GM23338 (cell line): ENCODE data around the gene UBE2K. TPM values are rescaled to one million over a fixed set of nuclear protein-coding genes. Genes with fewer than 3 reads are reported as not detected.

Source experiments
- ATAC-seq: fragments of 200-7000 bp; cut with Tn5 transposase; 3 replicates; pipeline ENCODE4 v1.9.1; 2020
- DNase-seq: peaks from one replicate; pipeline ENCODE4 v3.0.0-alpha.2; 2015; ENCODE audit warnings: low spot score
- H2AFZ ChIP-seq: fragments of 200-600 bp; sonication (generic); 2 replicates; pipeline ENCODE4 v1.8.0; 2016; ENCODE audit warnings: antibody characterized with exemption, mild to moderate bottlenecking, moderate library complexity
- H3F3A ChIP-seq: fragments of 200-600 bp; sonication (generic); replicated peaks from 2 replicates; pipeline ENCODE4 v1.8.0; 2017; ENCODE audit warnings: antibody characterized with exemption, mixed run types, low read depth
- H3K27ac ChIP-seq: fragments of 200-600 bp; sonication (generic); 2 replicates; pipeline ENCODE4 v1.6.1; 2016; ENCODE audit warnings: low read depth
- H3K27me3 ChIP-seq: fragments of 200-600 bp; sonication (generic); 2 replicates; pipeline ENCODE4 v1.8.0; 2016; ENCODE audit warnings: mild to moderate bottlenecking, mixed run types, moderate library complexity; ENCODE audit not compliant: insufficient read depth
- H3K36me3 ChIP-seq: fragments of 200-600 bp; sonication (generic); 2 replicates; pipeline ENCODE4 v1.8.0; 2016; ENCODE audit warnings: mild to moderate bottlenecking; ENCODE audit not compliant: insufficient read depth
- H3K4me1 ChIP-seq: fragments of 200-600 bp; sonication (generic); 2 replicates; pipeline ENCODE4 v1.8.0; 2016; ENCODE audit warnings: mild to moderate bottlenecking, moderate library complexity; ENCODE audit not compliant: insufficient read depth
- H3K4me2 ChIP-seq: fragments of 200-600 bp; sonication (generic); 2 replicates; pipeline ENCODE4 v1.7.1; 2017; ENCODE audit warnings: mixed run types
- H3K4me3 ChIP-seq: fragments of 200-600 bp; sonication (generic); 2 replicates; pipeline ENCODE4 v1.6.1; 2016; ENCODE audit warnings: mixed run types
- H3K79me2 ChIP-seq: fragments of 200-600 bp; sonication (generic); replicated peaks from 2 replicates; pipeline ENCODE4 v1.8.0; 2017; ENCODE audit warnings: mild to moderate bottlenecking; ENCODE audit not compliant: insufficient read depth
- H3K9me2 ChIP-seq: fragments of 200-600 bp; sonication (generic); 2 replicates; pipeline ENCODE4 v1.8.0; 2017; ENCODE audit not compliant: insufficient read depth
- H4K20me1 ChIP-seq: fragments of 200-600 bp; sonication (generic); replicated peaks from 2 replicates; pipeline ENCODE4 v1.8.0; 2017; ENCODE audit warnings: mild to moderate bottlenecking; ENCODE audit not compliant: insufficient read depth
- H3K27ac Mint-ChIP-seq: 2 replicates; pipeline ENCODE4 v1.8.0; 2020; ENCODE audit warnings: inconsistent platforms, mild to moderate bottlenecking, moderate library complexity, mixed read lengths
- H3K27me3 Mint-ChIP-seq: 3 replicates; pipeline ENCODE4 v1.8.0; 2022; ENCODE audit warnings: low read depth, mild to moderate bottlenecking, moderate library complexity, mixed read lengths, inconsistent platforms; ENCODE audit not compliant: insufficient read depth, poor library complexity
- H3K36me3 Mint-ChIP-seq: 3 replicates; pipeline ENCODE4 v1.8.0; 2021; ENCODE audit warnings: low read depth, mild to moderate bottlenecking, inconsistent platforms, moderate library complexity, mixed read lengths
- H3K4me1 Mint-ChIP-seq: 3 replicates; pipeline ENCODE4 v1.8.0; 2020; ENCODE audit warnings: mild to moderate bottlenecking, inconsistent platforms, mixed read lengths
- H3K4me3 Mint-ChIP-seq: 3 replicates; pipeline ENCODE4 v1.8.0; 2021; ENCODE audit warnings: moderate library complexity, mild to moderate bottlenecking, inconsistent platforms, mixed read lengths
- H3K9me3 Mint-ChIP-seq: 3 replicates; pipeline ENCODE4 v1.8.0; 2020; ENCODE audit warnings: moderate library complexity, mild to moderate bottlenecking, inconsistent platforms, mixed read lengths
- CREB1 ChIP-seq: fragments of 250-450 bp; sonication (Bioruptor Pico); IDR thresholded peaks from 2 replicates; pipeline ENCODE4 v1.5.0; 2020; ENCODE audit warnings: low read depth, mild to moderate bottlenecking, moderate library complexity
- ETS1 ChIP-seq: IDR thresholded peaks from 2 replicates; pipeline ENCODE4 v1.6.1; 2016; ENCODE audit warnings: antibody characterized with exemption
- EZH2phosphoT487 ChIP-seq: fragments of 200-600 bp; sonication (generic); IDR thresholded peaks from one replicate; pipeline ENCODE4 v1.8.1; 2018; ENCODE audit warnings: antibody characterized with exemption; ENCODE audit not compliant: unreplicated experiment
- JUNB ChIP-seq: IDR thresholded peaks from one replicate; pipeline ENCODE4 v1.6.1; 2016; ENCODE audit warnings: antibody characterized with exemption; ENCODE audit not compliant: unreplicated experiment
- NANOG ChIP-seq: IDR thresholded peaks from 2 replicates; pipeline ENCODE4 v1.6.1; 2016; ENCODE audit warnings: antibody characterized with exemption, borderline replicate concordance
- POLR2AphosphoS5 ChIP-seq: IDR thresholded peaks from 2 replicates; pipeline ENCODE4 v1.6.1; 2016; ENCODE audit warnings: antibody characterized with exemption, low read depth
- STAT1 ChIP-seq: IDR thresholded peaks from one replicate; pipeline ENCODE4 v1.6.1; 2016; ENCODE audit warnings: antibody characterized with exemption; ENCODE audit not compliant: unreplicated experiment
- ZNF114 ChIP-seq: fragments of 250-450 bp; sonication (Bioruptor Pico); IDR thresholded peaks from 2 replicates; pipeline ENCODE4 v1.5.0; 2020; ENCODE audit warnings: mild to moderate bottlenecking, moderate library complexity
- polyA plus RNA-seq: library from polyadenylated mRNA; unstranded; fragments of >200 nt; fragmentation: Nextera tagmentation; extraction: Ambion mirVana; gene quantifications from 2 replicates; pipeline ENCODE4 v1.2.1, GENCODE V29; 2016
- total RNA-seq: library from RNA; depleted of rRNA; stranded (reverse); fragments of >200 nt; shearing (Covaris generic); gene quantifications from 2 replicates; pipeline ENCODE4 v1.2.3, GENCODE V29; 2014
- TF ChIP-seq, protein P1 (sequence below): fragments of 250-450 bp; sonication (Bioruptor Pico); IDR thresholded peaks from 2 replicates; pipeline ENCODE4 v1.5.0; 2020; ENCODE audit warnings: mild to moderate bottlenecking, moderate library complexity

The UBE2K gene
- total and polyA plus RNA-seq, 2 experiments from 2014 or later = 97.7 to 207 TPM

DNA sequence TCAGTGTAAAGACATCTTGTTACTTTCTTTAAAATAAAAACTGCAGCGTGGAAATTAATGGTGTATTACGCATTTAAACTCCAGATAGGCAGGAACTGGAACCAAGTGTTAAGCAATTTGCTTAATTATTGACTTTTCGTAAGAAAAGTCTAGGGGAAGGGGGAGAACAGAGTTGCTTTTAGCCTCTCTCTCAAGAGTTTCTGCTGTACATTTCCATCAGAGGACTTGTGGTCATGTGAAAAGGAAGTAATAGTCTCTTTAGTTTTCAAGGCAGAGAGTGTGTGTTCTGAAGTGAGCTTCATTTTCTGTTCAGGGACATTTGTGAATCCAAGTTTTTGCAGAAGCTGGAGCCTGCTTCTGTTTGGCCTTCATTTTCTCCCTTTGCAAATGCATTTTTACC, 127.2 kb downstream of the UBE2K start (continued):
- TF ChIP-seq, protein P1, sequence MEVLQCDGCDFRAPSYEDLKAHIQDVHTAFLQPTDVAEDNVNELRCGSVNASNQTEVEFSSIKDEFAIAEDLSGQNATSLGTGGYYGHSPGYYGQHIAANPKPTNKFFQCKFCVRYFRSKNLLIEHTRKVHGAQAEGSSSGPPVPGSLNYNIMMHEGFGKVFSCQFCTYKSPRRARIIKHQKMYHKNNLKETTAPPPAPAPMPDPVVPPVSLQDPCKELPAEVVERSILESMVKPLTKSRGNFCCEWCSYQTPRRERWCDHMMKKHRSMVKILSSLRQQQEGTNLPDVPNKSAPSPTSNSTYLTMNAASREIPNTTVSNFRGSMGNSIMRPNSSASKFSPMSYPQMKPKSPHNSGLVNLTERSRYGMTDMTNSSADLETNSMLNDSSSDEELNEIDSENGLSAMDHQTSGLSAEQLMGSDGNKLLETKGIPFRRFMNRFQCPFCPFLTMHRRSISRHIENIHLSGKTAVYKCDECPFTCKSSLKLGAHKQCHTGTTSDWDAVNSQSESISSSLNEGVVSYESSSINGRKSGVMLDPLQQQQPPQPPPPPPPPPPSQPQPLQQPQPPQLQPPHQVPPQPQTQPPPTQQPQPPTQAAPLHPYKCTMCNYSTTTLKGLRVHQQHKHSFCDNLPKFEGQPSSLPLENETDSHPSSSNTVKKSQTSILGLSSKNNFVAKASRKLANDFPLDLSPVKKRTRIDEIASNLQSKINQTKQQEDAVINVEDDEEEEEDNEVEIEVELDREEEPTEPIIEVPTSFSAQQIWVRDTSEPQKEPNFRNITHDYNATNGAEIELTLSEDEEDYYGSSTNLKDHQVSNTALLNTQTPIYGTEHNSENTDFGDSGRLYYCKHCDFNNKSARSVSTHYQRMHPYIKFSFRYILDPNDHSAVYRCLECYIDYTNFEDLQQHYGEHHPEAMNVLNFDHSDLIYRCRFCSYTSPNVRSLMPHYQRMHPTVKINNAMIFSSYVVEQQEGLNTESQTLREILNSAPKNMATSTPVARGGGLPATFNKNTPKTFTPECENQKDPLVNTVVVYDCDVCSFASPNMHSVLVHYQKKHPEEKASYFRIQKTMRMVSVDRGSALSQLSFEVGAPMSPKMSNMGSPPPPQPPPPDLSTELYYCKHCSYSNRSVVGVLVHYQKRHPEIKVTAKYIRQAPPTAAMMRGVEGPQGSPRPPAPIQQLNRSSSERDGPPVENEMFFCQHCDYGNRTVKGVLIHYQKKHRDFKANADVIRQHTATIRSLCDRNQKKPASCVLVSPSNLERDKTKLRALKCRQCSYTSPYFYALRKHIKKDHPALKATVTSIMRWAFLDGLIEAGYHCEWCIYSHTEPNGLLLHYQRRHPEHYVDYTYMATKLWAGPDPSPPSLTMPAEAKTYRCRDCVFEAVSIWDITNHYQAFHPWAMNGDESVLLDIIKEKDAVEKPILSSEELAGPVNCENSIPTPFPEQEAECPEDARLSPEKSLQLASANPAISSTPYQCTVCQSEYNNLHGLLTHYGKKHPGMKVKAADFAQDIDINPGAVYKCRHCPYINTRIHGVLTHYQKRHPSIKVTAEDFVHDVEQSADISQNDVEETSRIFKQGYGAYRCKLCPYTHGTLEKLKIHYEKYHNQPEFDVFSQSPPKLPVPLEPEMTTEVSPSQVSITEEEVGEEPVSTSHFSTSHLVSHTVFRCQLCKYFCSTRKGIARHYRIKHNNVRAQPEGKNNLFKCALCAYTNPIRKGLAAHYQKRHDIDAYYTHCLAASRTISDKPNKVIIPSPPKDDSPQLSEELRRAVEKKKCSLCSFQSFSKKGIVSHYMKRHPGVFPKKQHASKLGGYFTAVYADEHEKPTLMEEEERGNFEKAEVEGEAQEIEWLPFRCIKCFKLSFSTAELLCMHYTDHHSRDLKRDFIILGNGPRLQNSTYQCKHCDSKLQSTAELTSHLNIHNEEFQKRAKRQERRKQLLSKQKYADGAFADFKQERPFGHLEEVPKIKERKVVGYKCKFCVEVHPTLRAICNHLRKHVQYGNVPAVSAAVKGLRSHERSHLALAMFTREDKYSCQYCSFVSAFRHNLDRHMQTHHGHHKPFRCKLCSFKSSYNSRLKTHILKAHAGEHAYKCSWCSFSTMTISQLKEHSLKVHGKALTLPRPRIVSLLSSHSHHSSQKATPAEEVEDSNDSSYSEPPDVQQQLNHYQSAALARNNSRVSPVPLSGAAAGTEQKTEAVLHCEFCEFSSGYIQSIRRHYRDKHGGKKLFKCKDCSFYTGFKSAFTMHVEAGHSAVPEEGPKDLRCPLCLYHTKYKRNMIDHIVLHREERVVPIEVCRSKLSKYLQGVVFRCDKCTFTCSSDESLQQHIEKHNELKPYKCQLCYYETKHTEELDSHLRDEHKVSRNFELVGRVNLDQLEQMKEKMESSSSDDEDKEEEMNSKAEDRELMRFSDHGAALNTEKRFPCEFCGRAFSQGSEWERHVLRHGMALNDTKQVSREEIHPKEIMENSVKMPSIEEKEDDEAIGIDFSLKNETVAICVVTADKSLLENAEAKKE (CRISPR knock-in tag) = no peak
- TF ChIP-seq ZNF114 (CRISPR knock-in tag) = no peak

DNA sequence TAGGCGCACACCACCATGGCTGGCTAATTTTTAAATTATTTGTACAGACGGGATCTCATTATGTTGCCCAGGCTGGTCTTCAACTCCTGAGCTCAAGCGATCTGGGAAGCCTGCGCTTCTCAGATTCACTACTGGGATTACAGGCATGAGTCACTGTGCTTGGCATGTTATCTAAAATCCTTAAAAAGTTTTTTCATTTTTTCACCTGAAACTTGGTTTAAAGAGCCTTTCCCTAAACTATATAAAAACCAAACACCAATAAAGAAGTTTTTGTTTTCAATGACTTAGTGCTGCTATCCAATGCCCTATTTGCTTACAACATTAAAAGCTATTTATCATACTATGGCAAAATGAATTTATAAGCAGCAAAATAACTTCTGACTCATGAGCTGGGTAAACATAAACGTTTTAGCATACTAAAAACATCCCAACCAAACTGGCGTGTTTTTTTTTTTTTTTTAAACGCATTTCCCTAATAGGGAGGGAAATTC, 127.8 kb downstream of the UBE2K start:
- 0 out of 2 replicates have a peak, but pooled peaks cover 6% of the 10 kb centered on the region for H3F3A ChIP-seq
- ATAC-seq (no peak), DNase-seq (no peak)
- 0 out of 2 replicates have a peak, but pooled peaks cover 3% of the 10 kb centered on the region for H3K79me2 ChIP-seq
- no peak overlapping the region for H3K4me2 ChIP-seq
- Mint-ChIP-seq H3K27me3 (peaks cover 3% of the 10 kb centered on the region), H3K4me3 (no peak overlapping the region), H3K4me1 (peaks cover 9% of the 10 kb centered on the region; the same call in 2 of the 3 replicates), H3K27ac (peak overlapping the region; percentile 56; the same call in 1 of the 2 replicates), H3K36me3 (peaks cover 36% of the 10 kb centered on the region), H3K9me3 (no peaks in the 10 kb centered on the region)
- H3K9me2 ChIP-seq = no peaks in the 10 kb centered on the region
- no peaks in the 10 kb centered on the region for H3K4me1 ChIP-seq
- no peaks in the 10 kb centered on the region for H3K27me3 ChIP-seq
- H3K27ac ChIP-seq = peak overlapping the region; percentile 55; the same call in 1 of the 2 replicates
- 0 out of 2 replicates have a peak, but pooled peaks cover 6% of the 10 kb centered on the region for H4K20me1 ChIP-seq
- H3K4me3 ChIP-seq = no peak overlapping the region
- H3K36me3 ChIP-seq = peaks cover 5% of the 10 kb centered on the region; the same call in 1 of the 2 replicates
- no peak overlapping the region for H2AFZ ChIP-seq
- TF ChIP-seq JUNB (no peak), ETS1 (no peak), NANOG (no peak), STAT1 (no peak), EZH2phosphoT487 (no peak), CREB1 (CRISPR knock-in tag) (no peak), POLR2AphosphoS5 (no peak)
- TF ChIP-seq, protein P1 (CRISPR knock-in tag) = no peak
